ENCODE results near the gene MINDY2. TPM values are rescaled to one million over a fixed set of nuclear protein-coding genes. Genes with fewer than 3 reads are reported as not detected.

Gene MINDY2
- polyA plus RNA-seq, 1 donor (not counting 4 experiments of a cell fraction or from before 2014, with no cell fraction given) = 11.2 TPM

GRCh38 chr15:58741032-58741431 is 30.1 kb upstream of the MINDY2 start:
- no peak overlapping the region for H3K4me3 ChIP-seq (ENCODE audit: control insufficient read depth in 2 of 3, extremely low read depth in 1 of 3, insufficient read depth in 2 of 3, low read depth in 1 of 3, low read length in 3 of 3)
- dilution Hi-C loops (cut with MboI; ENCODE audit: extremely low pct_ligation_motif_present, low sequenced_read_pairs) = no loop called here
- no peaks in the 10 kb centered on the region for H3K9me3 ChIP-seq (ENCODE audit: control insufficient read depth, low read depth, low read length)
- no peaks in the 10 kb centered on the region for H4K20me1 ChIP-seq (ENCODE audit: control insufficient read depth, extremely low read depth, insufficient read depth, low read length)
- no peaks in the 10 kb centered on the region for H3K9me1 ChIP-seq (ENCODE audit: control insufficient read depth, extremely low read depth, insufficient read depth, low read length)
- no peak overlapping the region for H2AFZ ChIP-seq (ENCODE audit: control insufficient read depth, low read length)
- FAIRE-seq (no peak), DNase-seq (ENCODE audit: low read depth, low spot score) (no peak)
- peaks cover 18% of the 10 kb centered on the region for H3K4me1 ChIP-seq (ENCODE audit: control insufficient read depth, extremely low read depth, insufficient read depth, low read length)
- H3K4me2 ChIP-seq (ENCODE audit: control insufficient read depth, extremely low read depth, insufficient read depth, low read depth, low read length) = no peak overlapping the region
- TF ChIP-seq EZH2 (IDR thresholded peaks at IDR 0.05; ENCODE audit: low read length) (no peak), CTCF (optimal IDR thresholded peaks at IDR 0.05 in 1 of 3, IDR thresholded peaks at IDR 0.05 in 1 of 3, conservative IDR thresholded peaks at IDR 0.05 in 1 of 3; ENCODE audit: extremely low read depth in 1 of 3, insufficient read depth in 2 of 3, low read length in 3 of 3) (no peak)
- H3K79me2 ChIP-seq (ENCODE audit: control insufficient read depth, insufficient read depth, low read length) = peaks cover 96% of the 10 kb centered on the region
- H3K9ac ChIP-seq (ENCODE audit: control insufficient read depth, extremely low read depth, insufficient read depth, low read length) = no peak overlapping the region
- no peaks in the 10 kb centered on the region for H3K36me3 ChIP-seq (ENCODE audit: control insufficient read depth in 2 of 2, extremely low read depth in 1 of 2, insufficient read depth in 2 of 2, low read length in 2 of 2)
- no peak overlapping the region for H3K27ac ChIP-seq (ENCODE audit: control insufficient read depth, insufficient read depth, low read length)
- no peaks in the 10 kb centered on the region for H3K27me3 ChIP-seq (ENCODE audit: control insufficient read depth, extremely low read depth, insufficient read depth, low read length)

- no peak overlapping the region for H3K4me2 ChIP-seq (ENCODE audit: control insufficient read depth, extremely low read depth, insufficient read depth, low read depth, low read length)
- H3K9ac ChIP-seq (ENCODE audit: control insufficient read depth, extremely low read depth, insufficient read depth, low read length) = no peak overlapping the region
- H2AFZ ChIP-seq (ENCODE audit: control insufficient read depth, low read length) = no peak overlapping the region
- H4K20me1 ChIP-seq (ENCODE audit: control insufficient read depth, extremely low read depth, insufficient read depth, low read length) = no peaks in the 10 kb centered on the region
- TF ChIP-seq EZH2 (IDR thresholded peaks at IDR 0.05; ENCODE audit: low read length) (no peak), CTCF (optimal IDR thresholded peaks at IDR 0.05 in 1 of 3, IDR thresholded peaks at IDR 0.05 in 1 of 3, conservative IDR thresholded peaks at IDR 0.05 in 1 of 3; ENCODE audit: extremely low read depth in 1 of 3, insufficient read depth in 2 of 3, low read length in 3 of 3) (no peak)
- H3K27ac ChIP-seq (ENCODE audit: control insufficient read depth, insufficient read depth, low read length) = no peak overlapping the region
- H3K4me3 ChIP-seq (ENCODE audit: control insufficient read depth in 2 of 3, extremely low read depth in 1 of 3, insufficient read depth in 2 of 3, low read depth in 1 of 3, low read length in 3 of 3) = no peak overlapping the region
- DNase-seq (ENCODE audit: low read depth, low spot score) = no peak
- dilution Hi-C loops (cut with MboI; ENCODE audit: extremely low pct_ligation_motif_present, low sequenced_read_pairs) = no loop called here
- peaks cover 25% of the 10 kb centered on the region for H3K4me1 ChIP-seq (ENCODE audit: control insufficient read depth, extremely low read depth, insufficient read depth, low read length)
- H3K9me1 ChIP-seq (ENCODE audit: control insufficient read depth, extremely low read depth, insufficient read depth, low read length) = no peaks in the 10 kb centered on the region
- no peaks in the 10 kb centered on the region for H3K36me3 ChIP-seq (ENCODE audit: control insufficient read depth in 2 of 2, extremely low read depth in 1 of 2, insufficient read depth in 2 of 2, low read length in 2 of 2)
- H3K27me3 ChIP-seq (ENCODE audit: control insufficient read depth, extremely low read depth, insufficient read depth, low read length) = no peaks in the 10 kb centered on the region
- peaks cover 96% of the 10 kb centered on the region for H3K79me2 ChIP-seq (ENCODE audit: control insufficient read depth, insufficient read depth, low read length)
- FAIRE-seq = no peak
- H3K9me3 ChIP-seq (ENCODE audit: control insufficient read depth, low read depth, low read length) = no peaks in the 10 kb centered on the region
These were observed 28.9 kb upstream of the MINDY2 start for GRCh38 chr15:58742022-58742813.

Data from keratinocyte (primary cell).